Stimulated activated naive B cell treated with anti-CD40 and anti-IgM and Interleukin-4, amounts not matched to agents 10 μg/mL and 1 μg/mL and 100 μg/mL, for 72 hours (primary cell): ENCODE data around the gene GLYR1.

Experiments used
- ATAC-seq, 2 donors: fragments of 150-1000 bp; cut with Tn5 transposase; replicated peaks; 2 replicates each; pipeline ENCODE4 v1.10.0; 2021; ENCODE audit warnings: moderate library complexity in 1 of 2
- DNase-seq: peaks from one replicate; pipeline ENCODE4 v3.0.0; 2021
- H3K27ac Mint-ChIP-seq: one replicate; pipeline ENCODE4 v1.8.0; 2022; ENCODE audit warnings: mild to moderate bottlenecking, mixed read lengths
- H3K27me3 Mint-ChIP-seq, 2 donors: one replicate each; pipeline ENCODE4 v1.8.0; 2022; ENCODE audit warnings: mixed read lengths in 2 of 2
- H3K36me3 Mint-ChIP-seq, 2 donors: one replicate each; pipeline ENCODE4 v1.8.0; 2022; ENCODE audit warnings: mixed read lengths in 2 of 2, mild to moderate bottlenecking in 1 of 2
- H3K4me1 Mint-ChIP-seq, 2 donors: one replicate each; pipeline ENCODE4 v1.8.0; 2022; ENCODE audit warnings: mixed read lengths in 2 of 2, mild to moderate bottlenecking in 1 of 2
- H3K4me3 Mint-ChIP-seq, 2 donors: one replicate each; pipeline ENCODE4 v1.8.0; 2022; ENCODE audit warnings: mild to moderate bottlenecking in 2 of 2, mixed read lengths in 2 of 2, moderate library complexity in 1 of 2
- H3K9me3 Mint-ChIP-seq, 2 donors: one replicate each; pipeline ENCODE4 v1.8.0; 2022; ENCODE audit warnings: mixed read lengths in 2 of 2, mild to moderate bottlenecking in 1 of 2

Gene GLYR1

GRCh38 chr16:4801051-4801961, 45.8 kb downstream of the GLYR1 start:
- DNase-seq (no peak), ATAC-seq (no peak)
- H3K9me3 Mint-ChIP-seq: no peaks in the 10 kb centered on the region
- H3K36me3 Mint-ChIP-seq: peaks cover 27 to 32% of the 10 kb centered on the region in 2 donors
- peaks cover 17 to 47% of the 10 kb centered on the region in 2 donors for H3K4me1 Mint-ChIP-seq
- peak overlapping the region; percentile 88 to 92 for H3K4me3 Mint-ChIP-seq
- peak overlapping the region; percentile 90 for H3K27ac Mint-ChIP-seq
- no peaks in the 10 kb centered on the region for H3K27me3 Mint-ChIP-seq

- ATAC-seq (no peak), DNase-seq (peak; percentile 38)
- H3K4me1 Mint-ChIP-seq: peaks cover 17 to 47% of the 10 kb centered on the region in 2 donors
- no peaks in the 10 kb centered on the region for H3K9me3 Mint-ChIP-seq
- peaks cover 24 to 27% of the 10 kb centered on the region in 2 donors for H3K36me3 Mint-ChIP-seq
- H3K27ac Mint-ChIP-seq: peak overlapping the region; percentile 79
- H3K4me3 Mint-ChIP-seq: peak overlapping the region; percentile 81 to 84
- H3K27me3 Mint-ChIP-seq: no peaks in the 10 kb centered on the region
These were observed 46.6 kb downstream of the GLYR1 start for GRCh38 chr16:4800290-4801041.

GRCh38 chr16:4799171-4799855, 47.8 kb downstream of the GLYR1 start:
- no peak for ATAC-seq
- H3K27ac Mint-ChIP-seq: peak overlapping the region; percentile 14
- H3K9me3 Mint-ChIP-seq: no peaks in the 10 kb centered on the region
- H3K36me3 Mint-ChIP-seq: peaks cover 15 to 17% of the 10 kb centered on the region in 2 donors
- no peak for DNase-seq
- peak overlapping the region; percentile 59 to 81 for H3K4me3 Mint-ChIP-seq
- no peaks in the 10 kb centered on the region for H3K27me3 Mint-ChIP-seq
- H3K4me1 Mint-ChIP-seq: peaks cover 17 to 47% of the 10 kb centered on the region in 2 donors

- no peak for ATAC-seq
- peaks cover 13 to 39% of the 10 kb centered on the region in 2 donors for H3K4me1 Mint-ChIP-seq
- H3K36me3 Mint-ChIP-seq: peaks cover 12% of the 10 kb centered on the region in 2 donors
- H3K4me3 Mint-ChIP-seq: no peak overlapping the region
- no peak overlapping the region for H3K27ac Mint-ChIP-seq
- H3K27me3 Mint-ChIP-seq: no peaks in the 10 kb centered on the region
- no peaks in the 10 kb centered on the region for H3K9me3 Mint-ChIP-seq
- no peak for DNase-seq
These were observed 48.6 kb downstream of the GLYR1 start for GRCh38 chr16:4798456-4798855.

GRCh38 chr16:4797805-4798252, 49.3 kb downstream of the GLYR1 start:
- Mint-ChIP-seq H3K27ac (no peak overlapping the region), H3K9me3 (no peaks in the 10 kb centered on the region), H3K27me3 (no peaks in the 10 kb centered on the region), H3K4me1 (peaks cover 13 to 33% of the 10 kb centered on the region in 2 donors), H3K4me3 (no peak overlapping the region), H3K36me3 (peaks cover 12% of the 10 kb centered on the region in 2 donors)
- DNase-seq: no peak
- no peak for ATAC-seq

- Mint-ChIP-seq H3K36me3 (peaks cover 12% of the 10 kb centered on the region in 2 donors), H3K4me1 (peaks cover 13 to 32% of the 10 kb centered on the region in 2 donors), H3K27ac (no peak overlapping the region), H3K4me3 (no peak overlapping the region), H3K9me3 (no peaks in the 10 kb centered on the region), H3K27me3 (no peaks in the 10 kb centered on the region)
- DNase-seq: no peak
- no peak for ATAC-seq
These were observed 49.9 kb downstream of the GLYR1 start for GRCh38 chr16:4796982-4797804.

- no peak overlapping the region for H3K4me3 Mint-ChIP-seq
- peaks cover 0 to 4% of the 10 kb centered on the region in 2 donors for H3K27me3 Mint-ChIP-seq
- DNase-seq (no peak), ATAC-seq (no peak)
- peaks cover 13 to 21% of the 10 kb centered on the region in 2 donors for H3K4me1 Mint-ChIP-seq
- H3K27ac Mint-ChIP-seq: no peak overlapping the region
- H3K36me3 Mint-ChIP-seq: peaks cover 12% of the 10 kb centered on the region in 2 donors
- H3K9me3 Mint-ChIP-seq: no peaks in the 10 kb centered on the region
These were observed 51.1 kb downstream of the GLYR1 start for GRCh38 chr16:4795828-4796572.

- H3K4me3 Mint-ChIP-seq: no peak within 1 kb of the TSS
- H3K36me3 Mint-ChIP-seq: peaks cover 9 to 12% of the 10 kb centered on the region in 2 donors
- ATAC-seq: no peak
- H3K27ac Mint-ChIP-seq: no peak within 1 kb of the TSS
- peaks cover 6 to 14% of the 10 kb centered on the region in 2 donors for H3K4me1 Mint-ChIP-seq
- DNase-seq: no peak
- H3K9me3 Mint-ChIP-seq: no peaks in the 10 kb centered on the region
- peaks cover 0 to 7% of the 10 kb centered on the region in 2 donors for H3K27me3 Mint-ChIP-seq
These were observed 51.8 kb downstream of the GLYR1 start, which contains the start of gene SMIM22 for GRCh38 chr16:4795181-4795827. Gene SMIM22, plus strand, starts transcription at chr16:4795369. Its CDS starts 366 bp downstream, at chr16:4795735.

GRCh38 chr16:4792951-4793513, 54.1 kb downstream of the GLYR1 start:
- ATAC-seq (no peak), DNase-seq (no peak)
- Mint-ChIP-seq H3K27me3 (peaks cover 0 to 7% of the 10 kb centered on the region in 2 donors), H3K4me1 (no peaks in the 10 kb centered on the region), H3K9me3 (no peaks in the 10 kb centered on the region), H3K4me3 (no peak overlapping the region), H3K36me3 (peaks cover 4% of the 10 kb centered on the region in 2 donors), H3K27ac (no peak overlapping the region)

GRCh38 chr16:4790871-4791270, 56.2 kb downstream of the GLYR1 start:
- Mint-ChIP-seq H3K36me3 (no peaks in the 10 kb centered on the region), H3K9me3 (no peaks in the 10 kb centered on the region), H3K4me1 (no peaks in the 10 kb centered on the region), H3K4me3 (no peak overlapping the region), H3K27me3 (peaks cover 0 to 7% of the 10 kb centered on the region in 2 donors), H3K27ac (no peak overlapping the region)
- DNase-seq (no peak), ATAC-seq (no peak)

- Mint-ChIP-seq H3K27ac (no peak overlapping the region), H3K27me3 (peaks cover 0 to 7% of the 10 kb centered on the region in 2 donors), H3K4me3 (no peak overlapping the region), H3K4me1 (no peaks in the 10 kb centered on the region), H3K9me3 (no peaks in the 10 kb centered on the region), H3K36me3 (no peaks in the 10 kb centered on the region)
- ATAC-seq (no peak), DNase-seq (no peak)
These were observed 56.8 kb downstream of the GLYR1 start for GRCh38 chr16:4790261-4790660.

GRCh38 chr16:4788910-4789309, 58.2 kb downstream of the GLYR1 start:
- Mint-ChIP-seq H3K9me3 (no peaks in the 10 kb centered on the region), H3K36me3 (no peaks in the 10 kb centered on the region), H3K4me3 (no peak overlapping the region), H3K4me1 (no peaks in the 10 kb centered on the region), H3K27me3 (peaks cover 0 to 7% of the 10 kb centered on the region in 2 donors), H3K27ac (no peak overlapping the region)
- ATAC-seq: no peak
- DNase-seq: no peak
